HG02798 (cell line): Measurements from ENCODE around the gene LDB2.
A peak's percentile ranks its signal among the peaks of the same experiment; 100 is the strongest.

Experiments used
- ATAC-seq: cut with Tn5 transposase; IDR thresholded peaks from one replicate; pipeline ENCODE4 v1.9.1; 2021; ENCODE audit warnings: mild to moderate bottlenecking; ENCODE audit not compliant: unreplicated experiment, poor library complexity

LDB2 gene

DNA sequence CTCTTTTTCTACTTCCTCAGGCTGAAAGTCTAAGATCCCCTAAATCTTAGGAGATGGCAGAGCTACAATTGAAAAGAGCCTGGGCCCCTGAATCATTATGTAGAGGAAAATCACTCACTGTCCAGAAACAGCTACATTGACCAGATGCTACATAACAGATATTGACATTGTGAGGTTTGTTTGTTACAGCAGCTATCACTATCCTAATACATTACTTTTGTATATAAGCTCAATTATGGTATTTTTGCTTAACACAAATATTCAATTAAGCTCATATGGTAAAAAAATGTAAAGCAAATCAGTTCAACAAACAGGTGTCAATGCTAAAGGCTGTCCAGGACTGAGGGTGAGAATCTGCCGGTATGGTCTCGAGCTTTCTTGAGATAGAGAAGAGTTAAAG lies 89.4 kb downstream of the LDB2 start:
- no peak for ATAC-seq

GRCh38 chr4:16807355-16807754 lies 91.1 kb downstream of the LDB2 start:
- ATAC-seq = no peak

DNA sequence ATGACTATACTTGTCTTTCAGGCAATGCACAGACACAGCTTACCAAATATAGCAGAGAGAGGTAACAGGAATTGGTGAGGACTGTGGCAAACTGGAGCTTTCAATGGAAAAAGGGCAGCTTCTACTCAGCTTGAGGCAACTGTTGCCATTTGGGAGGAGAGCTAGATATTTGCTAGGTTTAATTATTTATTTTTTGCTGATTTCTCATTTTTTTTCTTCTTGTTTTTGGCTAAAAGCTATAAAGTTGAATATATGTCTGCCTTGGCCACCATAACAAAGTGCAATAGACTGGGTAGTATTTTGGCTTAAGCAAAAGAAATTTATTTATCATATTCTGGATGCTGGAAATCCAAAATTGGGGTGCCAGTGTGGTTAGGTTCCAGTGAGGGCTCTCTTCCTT lies 93.9 kb downstream of the LDB2 start:
- ATAC-seq = no peak

DNA sequence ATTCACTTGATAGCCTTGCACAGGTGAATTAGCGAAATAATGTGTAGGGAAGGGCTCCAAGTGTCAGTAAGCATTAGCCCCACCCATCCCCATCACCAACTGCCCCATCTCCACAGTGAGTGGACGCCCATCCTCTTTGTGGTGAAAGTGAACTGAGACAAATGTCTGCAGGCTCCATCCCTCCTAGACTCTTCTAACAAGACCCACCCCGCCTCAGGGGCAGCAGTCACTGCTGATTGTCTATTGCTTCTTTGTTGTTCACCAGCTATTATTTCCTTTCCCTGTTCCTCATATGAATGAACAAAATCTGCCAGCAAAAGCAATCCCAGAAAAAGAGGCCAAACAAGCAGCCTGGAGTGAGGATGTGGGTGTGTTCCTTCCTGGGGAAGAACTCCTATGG lies 96.4 kb downstream of the LDB2 start:
- ATAC-seq = no peak

DNA sequence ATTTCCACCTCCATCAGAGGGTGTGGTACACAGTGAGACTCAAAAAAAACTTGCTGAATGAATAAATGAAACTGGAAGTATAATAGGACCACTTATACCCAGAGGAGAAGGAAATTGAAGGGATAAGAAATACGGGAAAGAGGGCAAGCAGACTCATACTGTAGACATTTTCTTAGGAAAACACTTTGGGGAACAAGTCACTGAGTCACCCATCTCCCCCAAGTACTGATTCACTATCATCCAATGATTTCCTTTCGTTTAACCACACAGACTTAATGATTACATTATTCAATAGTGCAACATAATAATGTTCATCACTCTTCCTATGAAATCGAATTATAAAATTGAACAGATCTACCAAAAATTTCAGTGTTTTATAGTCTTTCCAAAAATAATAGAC lies 97.1 kb downstream of the LDB2 start:
- ATAC-seq = no peak

- ATAC-seq = peak; percentile 66
Observed at GRCh38 chr4:16794816-16795445, 103.5 kb downstream of the LDB2 start.

- ATAC-seq = no peak
Observed at GRCh38 chr4:16791460-16791859, 107.0 kb downstream of the LDB2 start.

DNA sequence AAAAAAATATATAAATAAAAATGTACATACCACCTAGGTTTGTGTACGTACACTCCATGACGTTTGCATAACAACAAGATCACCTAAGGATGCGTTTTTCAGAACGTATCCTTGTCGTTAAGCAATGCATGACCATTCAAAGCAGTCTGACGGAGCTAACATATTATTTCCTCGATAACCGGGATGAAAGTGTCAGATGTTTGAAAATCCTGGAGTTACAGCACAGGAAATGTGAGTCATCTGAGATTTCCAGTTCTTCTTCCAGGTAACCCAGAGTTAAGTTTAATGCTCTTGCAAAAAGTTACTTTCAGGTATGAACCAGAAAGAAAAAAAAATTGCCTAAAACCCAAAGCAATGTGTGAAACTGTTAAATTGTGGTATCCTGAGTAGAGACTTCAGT lies 107.9 kb downstream of the LDB2 start:
- no peak for ATAC-seq

GRCh38 chr4:16788868-16789267 lies 109.6 kb downstream of the LDB2 start:
- ATAC-seq = no peak

DNA sequence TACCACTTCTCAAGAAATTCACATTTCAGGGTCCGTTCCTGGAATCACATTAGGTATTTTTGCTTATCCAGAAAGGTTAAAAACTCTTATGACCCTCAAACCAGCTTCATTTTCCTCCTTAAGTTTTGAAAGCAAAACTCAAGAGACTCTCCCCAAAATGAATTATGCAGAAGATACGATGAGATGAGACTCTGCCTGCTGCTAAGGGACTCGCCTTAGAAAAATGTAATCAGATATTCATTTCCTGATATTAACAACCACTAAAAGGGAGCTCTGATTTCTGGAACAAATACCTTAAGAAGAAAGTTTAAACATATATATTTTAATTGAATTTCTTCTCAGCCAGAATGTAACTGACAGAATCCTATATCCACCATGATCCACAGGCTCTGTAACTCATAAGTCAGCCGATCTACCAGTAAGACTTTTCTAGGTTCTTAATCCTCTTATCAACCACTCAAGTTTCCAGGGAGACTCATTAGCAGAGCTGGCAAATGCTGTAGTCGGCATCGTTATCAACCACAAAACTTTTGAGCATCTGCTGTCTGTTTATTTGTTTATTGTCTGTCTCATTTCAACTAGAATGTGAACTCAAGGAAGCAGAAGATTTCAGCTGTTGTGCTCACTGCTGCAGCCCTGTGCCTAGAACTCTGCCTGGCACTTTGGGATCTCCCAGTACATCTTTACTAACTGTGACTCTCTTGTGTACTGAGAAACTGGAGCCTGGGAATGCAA lies 112.5 kb downstream of the LDB2 start:
- ATAC-seq = no peak

DNA sequence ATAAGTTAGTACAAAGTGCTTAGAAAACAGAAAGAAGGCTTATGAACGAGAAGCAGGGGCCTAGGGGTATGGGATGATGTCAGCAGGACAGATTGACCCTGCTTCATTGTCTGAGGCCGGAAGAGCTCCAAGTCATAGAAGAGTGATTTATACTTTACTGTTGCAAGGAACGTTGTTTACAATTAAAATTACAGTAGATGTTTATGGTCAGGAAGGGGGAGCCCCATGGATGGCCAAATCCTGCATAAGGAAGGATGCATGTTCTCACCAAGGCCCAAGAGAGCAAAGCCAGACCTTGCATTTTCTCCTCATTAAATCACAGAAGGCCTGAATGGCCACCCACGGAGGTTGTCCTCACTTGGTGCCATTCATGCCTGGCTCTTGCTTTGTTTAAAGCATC lies 115.3 kb downstream of the LDB2 start:
- ATAC-seq = no peak

DNA sequence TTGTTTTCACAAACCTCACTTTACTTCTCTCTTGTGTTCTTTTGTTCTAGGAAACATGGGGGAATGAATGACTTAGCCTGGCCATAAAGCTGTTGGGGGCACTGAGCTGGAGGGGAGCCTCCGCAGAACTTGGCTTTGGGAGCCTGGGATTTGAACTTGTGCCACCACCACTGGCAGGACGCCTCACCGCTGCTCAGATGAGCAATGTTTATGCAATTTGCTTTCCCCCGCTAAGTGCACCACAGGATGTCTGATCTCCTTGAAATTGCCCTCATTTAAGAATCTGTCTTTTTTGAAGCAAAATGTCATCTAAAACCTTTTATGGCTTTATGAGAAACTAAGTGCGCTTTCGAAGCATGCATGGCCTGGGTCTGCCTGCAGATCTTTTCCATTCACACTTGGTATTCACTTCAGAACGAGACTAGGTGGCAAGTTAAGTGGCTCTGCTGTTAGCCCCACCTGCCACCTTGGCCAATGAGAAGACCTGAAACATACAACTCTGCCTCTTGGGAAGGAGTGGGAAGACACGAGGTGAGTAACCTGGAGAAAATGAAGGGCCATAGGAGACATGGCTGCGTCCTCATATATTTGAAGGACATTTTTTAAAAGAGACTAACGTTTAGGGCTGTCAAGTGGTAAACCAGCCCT lies 119.3 kb downstream of the LDB2 start:
- ATAC-seq = no peak

DNA sequence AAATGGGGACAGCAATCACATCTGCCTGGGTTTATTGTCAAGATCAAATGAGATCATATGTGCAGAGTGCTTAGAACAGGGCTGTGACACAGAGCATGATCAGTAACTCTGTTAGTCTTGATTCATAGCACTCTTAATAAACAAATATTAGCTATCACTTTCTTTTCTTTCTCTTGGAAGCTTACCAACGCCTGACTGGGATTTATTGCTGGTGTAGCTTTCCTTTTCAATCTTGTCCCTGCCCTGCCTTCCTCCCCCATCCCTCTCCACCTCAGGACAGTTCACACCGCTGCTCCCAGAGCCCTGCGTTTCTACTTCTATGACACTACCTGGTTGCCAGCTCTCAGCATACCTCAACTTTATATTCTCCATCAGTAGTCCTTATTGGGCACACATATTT lies 120.7 kb downstream of the LDB2 start:
- ATAC-seq = no peak

- ATAC-seq = no peak
Observed at GRCh38 chr4:16775411-16776154, 122.9 kb downstream of the LDB2 start.

GRCh38 chr4:16772366-16772850 lies 126.0 kb downstream of the LDB2 start:
- no peak for ATAC-seq

DNA sequence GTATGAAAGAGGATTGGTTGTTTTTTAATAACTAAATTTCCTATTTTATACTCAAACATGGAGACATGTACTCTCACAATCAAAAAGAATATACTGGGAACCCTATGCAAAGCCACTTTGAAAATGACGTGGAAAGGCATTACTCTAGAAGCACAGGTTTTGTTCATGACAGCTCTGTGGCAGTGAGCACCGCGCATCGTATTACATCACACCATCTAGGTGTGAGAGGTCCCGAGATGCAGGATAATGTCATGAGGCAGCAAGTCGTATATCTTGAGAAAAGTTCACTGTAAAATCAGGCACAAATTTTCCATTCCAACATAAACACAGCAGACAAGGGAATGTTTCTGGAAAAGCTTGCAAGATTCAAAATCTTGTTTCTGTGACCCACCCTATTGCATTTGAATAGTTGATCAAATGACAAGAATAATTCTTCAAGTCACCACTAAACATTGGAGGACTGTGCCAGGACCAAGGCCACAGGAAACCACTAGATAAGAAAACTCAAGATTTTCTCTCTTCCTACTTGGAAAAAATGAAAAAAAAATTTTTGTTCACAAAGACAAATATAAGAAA lies 127.6 kb downstream of the LDB2 start:
- ATAC-seq = no peak

GRCh38 chr4:16767861-16768260 lies 130.6 kb downstream of the LDB2 start:
- ATAC-seq = no peak

- ATAC-seq = no peak
Observed at GRCh38 chr4:16767251-16767650, 131.2 kb downstream of the LDB2 start.

DNA sequence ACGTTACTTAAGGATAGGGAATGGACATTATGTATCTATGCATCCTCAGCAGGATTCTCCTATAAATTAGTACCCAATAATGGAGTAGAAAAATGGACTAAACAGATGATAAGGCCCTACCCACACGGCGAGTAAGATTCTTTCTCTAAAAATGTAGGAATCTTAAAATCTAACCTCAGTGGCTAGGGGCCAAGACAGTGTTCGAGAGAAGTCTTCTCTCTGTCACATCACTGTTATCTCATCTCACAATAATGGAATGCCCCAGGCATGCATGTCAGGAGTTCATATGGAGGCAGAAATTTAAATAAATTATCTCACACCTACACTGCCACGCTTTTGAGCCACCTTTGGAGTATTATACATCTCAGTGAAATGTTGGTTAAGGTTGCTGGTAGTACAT lies 132.9 kb downstream of the LDB2 start:
- no peak for ATAC-seq

- no peak for ATAC-seq
Observed at GRCh38 chr4:16764622-16765021, 133.8 kb downstream of the LDB2 start.
